PC-3 (cell line): ENCODE measurements around the gene ADARB2.

Experiments used
- CTCF ChIP-seq: fragments of 300-600 bp; sonication (generic); conservative IDR thresholded peaks from 2 replicates; pipeline ENCODE4 v1.5.1; 2017; ENCODE audit warnings: antibody characterized with exemption, low read depth, mild to moderate bottlenecking, low read length
- EZH2 ChIP-seq: fragments of 300-600 bp; sonication (generic); IDR thresholded peaks from one replicate; pipeline ENCODE4 v1.6.1; 2017; ENCODE audit warnings: antibody characterized with exemption, mild to moderate bottlenecking, low read length; ENCODE audit not compliant: unreplicated experiment

GRCh38 chr10:1170867-1171180 lies 566.5 kb downstream of the ADARB2 start:
- TF ChIP-seq CTCF (no peak), EZH2 (no peak)
